HG03460 (cell line): Measurements from ENCODE around the gene LTO1.

Experiments used
- ATAC-seq: cut with Tn5 transposase; IDR thresholded peaks from one replicate; pipeline ENCODE4 v1.9.1; 2021; ENCODE audit not compliant: unreplicated experiment

LTO1 gene

DNA sequence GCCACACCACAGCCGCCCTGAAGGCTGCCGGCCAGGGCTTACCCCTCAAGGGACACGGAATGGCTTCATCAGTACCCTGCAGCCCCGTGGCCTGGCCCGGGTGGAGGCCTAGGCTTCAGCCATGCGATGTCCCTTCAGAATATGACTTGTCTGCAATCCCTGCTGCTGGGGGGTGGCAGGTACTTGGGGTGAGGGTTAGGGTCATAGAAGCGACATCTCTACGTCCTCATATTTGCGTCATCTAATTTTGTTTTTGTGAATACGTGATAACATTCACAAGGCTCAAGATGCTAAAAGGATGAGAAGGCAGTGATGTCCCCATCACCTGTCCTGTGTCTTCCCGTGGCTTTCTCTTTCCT is 27.8 kb downstream of the LTO1 start:
- no peak for ATAC-seq

DNA sequence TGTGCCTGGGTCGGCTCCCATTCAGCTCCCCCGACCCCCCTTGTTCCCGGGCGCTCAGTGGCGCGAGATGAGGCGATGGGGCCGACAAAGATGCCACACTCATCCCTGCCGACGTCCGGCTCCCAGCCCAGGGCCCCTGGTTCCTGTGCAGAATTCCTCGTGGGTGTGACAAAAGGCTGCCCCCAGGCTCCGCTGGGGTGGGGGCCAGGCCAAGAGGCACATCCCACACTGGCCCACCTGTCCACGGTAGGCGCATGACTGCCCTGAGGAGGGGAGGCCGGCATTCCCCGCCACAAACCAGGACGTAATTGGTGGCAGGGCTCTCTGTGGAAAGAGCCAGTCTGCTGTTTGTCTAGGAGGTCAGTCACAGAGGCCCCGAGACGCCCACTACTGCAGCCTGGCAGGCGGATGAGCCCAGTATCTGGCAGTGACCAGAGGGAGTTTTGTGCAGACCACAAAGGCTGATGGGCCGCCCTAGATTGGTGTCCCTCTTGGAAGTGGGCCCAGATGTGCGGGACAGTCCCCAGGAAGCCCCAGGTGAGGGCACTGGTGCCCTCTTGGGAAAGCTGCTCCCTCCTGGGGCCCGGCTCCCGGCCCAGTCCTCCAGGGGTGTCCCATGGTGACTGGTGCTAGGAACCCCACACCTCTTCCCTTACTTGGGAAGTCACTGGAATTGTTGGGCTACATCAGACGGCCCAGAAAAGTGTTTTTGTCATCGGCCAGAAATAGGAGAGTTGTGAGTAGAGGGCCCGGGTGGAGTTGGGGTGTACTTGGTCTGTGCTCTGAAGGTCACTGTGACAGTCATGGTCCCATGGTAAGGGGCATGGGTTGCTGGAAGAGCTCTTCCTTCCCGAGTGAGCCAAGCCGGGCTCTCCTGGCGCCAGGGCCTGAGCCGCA is 28.4 kb downstream of the LTO1 start:
- ATAC-seq: no peak

DNA sequence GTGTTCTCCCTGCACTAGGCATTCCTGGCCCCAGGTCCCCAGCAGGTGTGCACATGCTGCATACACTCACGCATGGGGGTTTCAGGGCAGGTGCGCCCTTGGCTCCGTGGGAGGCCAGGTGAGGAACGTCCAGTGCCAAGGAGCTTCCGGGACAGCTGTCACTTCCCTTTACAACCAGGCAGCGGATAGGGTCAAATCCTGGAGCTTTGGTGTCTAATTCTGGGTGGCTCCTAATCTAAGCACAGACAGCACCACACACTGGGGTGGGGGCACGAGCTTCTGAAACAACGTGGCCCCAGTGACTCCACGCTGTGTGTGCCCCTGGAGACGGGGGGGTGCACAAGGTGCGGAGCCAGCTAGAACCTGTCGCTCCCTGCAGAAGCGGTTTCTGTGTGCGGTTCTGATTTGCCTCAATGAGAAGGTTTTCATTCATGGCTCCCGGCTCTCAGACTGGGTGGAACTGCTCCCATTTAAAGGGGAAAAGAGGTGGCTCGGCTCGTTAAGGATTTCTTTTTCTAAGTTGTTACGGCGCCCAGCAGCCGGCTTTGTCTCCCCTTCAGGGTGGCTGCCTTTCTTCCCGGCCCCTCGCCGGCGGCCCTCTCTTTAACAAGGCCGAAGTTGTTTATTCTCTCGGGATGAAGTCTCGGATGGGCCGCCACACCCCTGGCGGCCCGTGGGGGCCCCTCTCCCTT is 29.2 kb downstream of the LTO1 start:
- ATAC-seq: no peak

DNA sequence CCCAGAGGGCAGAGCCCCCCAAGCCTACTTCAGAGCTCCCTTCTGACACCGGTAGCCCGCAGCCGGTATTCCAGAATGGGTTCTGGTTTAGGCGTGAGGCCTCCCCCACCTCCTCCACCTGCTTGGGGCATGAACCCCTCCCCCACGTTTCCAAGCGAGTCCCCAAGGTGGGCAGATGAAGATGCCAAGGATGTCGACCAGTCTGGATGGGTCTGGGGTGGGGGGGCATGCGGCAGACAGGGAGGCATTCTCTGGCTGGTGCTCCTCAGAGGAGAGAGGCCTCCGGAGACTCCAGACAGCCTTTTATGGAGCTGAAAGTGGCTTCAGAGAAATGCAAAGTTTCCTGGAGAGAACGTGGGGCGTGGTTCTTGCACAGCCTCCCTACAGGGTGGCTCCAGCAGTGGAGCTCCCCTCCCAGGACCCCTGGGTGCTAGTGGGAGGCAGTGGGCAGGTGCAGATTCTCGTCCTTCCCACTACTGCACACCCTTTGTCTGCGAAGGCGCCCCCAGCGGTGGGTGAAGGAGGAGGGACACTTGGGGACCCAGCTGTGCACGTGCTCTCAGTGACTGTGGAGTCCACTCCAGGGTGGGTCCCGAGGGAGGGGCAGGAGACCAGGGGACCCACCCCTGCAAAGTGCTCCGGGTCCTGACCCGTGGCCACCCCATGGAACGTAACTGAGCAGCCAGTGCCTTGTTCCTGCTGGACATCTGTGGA is 30.0 kb downstream of the LTO1 start:
- no peak for ATAC-seq

DNA sequence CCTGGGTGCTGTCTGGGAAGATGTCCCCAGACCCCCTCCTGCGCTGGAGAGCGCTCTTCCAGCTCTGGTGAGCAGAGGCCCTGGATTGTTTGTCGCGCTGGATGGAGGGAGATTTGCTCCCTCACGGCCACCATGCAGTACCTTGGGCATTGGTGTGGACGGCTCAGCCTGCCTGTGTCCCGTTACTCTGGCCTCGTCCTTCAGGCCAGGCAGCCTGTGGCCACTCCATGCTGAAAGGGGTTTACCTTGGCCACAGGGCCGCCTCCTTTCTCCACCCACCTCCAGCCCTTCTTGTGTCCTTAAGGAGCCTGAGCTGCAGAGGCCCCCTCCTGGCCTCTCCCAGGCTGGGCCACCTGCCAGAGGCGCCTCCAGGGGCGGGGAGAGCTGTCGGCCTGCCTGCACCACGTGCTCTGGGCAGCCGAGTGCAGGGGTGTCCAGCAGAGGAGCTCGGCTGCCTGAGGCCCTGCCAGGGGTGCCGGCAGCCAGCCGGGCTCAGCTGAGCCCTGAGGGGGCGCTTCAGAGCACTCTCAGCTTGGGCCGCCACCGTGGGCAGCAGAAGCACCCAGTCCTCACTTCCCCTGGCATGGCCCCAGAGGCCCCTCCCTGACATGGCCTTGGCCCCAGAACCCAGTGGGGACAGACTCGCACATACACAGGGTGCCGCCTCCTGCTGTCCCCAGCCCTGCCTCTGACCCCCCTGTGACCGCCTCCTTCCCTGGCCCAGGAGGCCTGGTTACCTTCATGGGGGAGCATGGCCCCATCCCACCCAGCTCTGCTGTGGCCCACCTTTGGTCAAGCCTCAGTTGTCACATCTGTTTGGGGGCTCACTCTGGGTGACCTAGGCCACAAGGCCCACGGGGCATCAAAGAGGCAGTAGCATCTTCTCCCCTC is 30.8 kb downstream of the LTO1 start:
- no peak for ATAC-seq

DNA sequence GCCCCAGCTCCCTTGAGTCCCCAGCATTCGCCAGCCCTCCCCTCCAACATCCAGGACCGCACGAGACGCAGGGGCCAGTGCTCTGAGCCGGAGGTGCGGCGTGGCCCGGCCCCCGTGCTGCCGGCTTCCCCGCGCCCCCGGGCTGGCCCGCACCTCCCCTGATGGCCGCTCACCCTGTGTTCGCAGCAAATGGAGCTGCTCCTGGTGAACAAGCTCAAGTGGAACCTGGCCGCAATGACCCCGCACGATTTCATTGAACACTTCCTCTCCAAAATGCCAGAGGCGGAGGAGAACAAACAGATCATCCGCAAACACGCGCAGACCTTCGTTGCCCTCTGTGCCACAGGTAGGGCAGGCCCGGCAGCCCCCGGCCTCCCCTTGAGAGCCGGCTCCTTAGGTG is 31.5 kb downstream of the LTO1 start:
- no peak for ATAC-seq

DNA sequence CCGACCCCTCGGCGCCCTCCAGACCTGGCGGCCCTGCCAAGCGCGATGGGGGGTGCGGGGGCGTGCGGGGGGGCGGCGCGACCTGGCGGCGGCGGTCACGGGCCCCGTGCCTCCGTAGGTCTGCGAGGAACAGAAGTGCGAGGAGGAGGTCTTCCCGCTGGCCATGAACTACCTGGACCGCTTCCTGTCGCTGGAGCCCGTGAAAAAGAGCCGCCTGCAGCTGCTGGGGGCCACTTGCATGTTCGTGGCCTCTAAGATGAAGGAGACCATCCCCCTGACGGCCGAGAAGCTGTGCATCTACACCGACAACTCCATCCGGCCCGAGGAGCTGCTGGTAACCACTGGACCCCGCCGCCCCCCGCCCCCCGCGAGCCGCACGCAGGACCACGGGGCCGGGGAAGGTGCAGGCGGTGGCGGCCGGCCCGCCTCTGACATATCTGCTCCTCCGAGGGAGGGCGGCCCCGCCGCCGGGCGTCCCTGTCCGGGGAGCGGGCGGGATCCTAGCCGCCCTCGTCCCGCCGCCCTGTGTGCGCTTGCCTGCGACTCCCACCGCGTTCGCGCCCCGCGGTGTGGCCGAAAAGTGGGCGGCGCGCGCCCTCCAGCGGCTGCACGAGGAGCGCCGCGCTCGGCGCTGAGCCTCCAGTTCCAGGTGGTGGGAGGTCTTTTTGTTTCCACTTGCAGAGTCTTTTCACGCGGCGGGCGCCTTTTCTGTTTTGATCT is 32.1 kb downstream of the LTO1 start:
- peak; percentile 48 for ATAC-seq

DNA sequence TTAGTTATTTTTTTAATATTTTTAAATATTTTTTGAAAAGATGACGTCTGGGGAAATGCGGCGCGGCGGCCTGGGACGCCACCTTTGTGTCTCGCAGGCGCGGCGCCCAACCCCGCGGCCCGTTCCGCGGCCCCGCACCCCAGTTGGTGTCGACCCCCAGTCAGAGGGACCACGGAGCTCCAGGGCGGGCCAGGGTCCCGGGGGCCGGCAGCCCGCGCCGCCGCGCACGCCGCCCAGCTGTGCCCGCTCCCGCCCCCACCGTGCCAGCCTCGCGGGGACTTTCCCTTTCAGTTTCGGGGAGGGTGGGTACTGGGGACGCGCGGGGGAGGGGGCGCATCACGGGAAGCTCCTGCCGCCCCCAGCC is 32.6 kb downstream of the LTO1 start:
- ATAC-seq: no peak

DNA sequence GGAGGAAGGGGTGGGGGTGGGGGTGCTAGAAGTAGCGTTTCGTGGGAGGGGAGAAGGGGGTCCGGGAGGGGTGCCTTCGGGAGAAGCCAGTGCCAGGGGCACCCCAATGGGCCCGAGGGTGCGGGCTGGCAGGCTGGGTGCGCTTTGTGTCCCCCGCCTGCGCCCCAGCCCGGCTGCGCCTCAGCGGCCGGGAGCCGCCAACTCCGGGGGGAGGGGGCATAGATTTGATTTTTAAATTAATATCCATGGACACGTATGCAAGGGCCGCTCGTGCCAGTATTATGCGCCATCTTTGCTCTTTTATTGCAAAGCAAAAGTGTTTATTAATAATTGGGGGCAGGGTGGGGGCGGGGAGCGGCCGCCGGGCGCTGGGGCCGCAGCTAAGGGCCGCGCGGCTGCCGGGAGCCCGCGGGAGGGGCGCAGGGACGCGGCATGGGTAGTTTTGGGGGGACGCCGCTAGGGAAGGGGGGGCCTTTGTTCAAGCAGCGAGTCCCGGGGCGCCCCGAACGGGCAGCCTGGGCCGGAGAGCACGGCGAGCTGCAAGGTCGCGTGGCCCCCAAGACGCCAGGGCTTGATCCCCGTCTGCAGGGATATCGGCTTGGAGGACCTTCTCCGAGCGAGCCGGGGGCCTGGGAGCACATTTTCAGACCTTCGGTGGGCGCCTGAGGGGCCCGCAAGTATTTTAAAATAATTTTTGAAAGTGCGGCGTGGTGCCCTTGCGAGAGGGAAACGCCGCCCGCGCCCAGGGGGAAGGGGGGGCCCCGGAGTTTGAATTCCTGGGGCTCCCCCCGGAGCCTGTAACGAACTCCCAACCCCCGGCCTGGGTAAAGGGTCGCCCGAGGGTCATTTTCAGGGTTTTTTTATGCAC is 33.2 kb downstream of the LTO1 start:
- no peak for ATAC-seq

DNA sequence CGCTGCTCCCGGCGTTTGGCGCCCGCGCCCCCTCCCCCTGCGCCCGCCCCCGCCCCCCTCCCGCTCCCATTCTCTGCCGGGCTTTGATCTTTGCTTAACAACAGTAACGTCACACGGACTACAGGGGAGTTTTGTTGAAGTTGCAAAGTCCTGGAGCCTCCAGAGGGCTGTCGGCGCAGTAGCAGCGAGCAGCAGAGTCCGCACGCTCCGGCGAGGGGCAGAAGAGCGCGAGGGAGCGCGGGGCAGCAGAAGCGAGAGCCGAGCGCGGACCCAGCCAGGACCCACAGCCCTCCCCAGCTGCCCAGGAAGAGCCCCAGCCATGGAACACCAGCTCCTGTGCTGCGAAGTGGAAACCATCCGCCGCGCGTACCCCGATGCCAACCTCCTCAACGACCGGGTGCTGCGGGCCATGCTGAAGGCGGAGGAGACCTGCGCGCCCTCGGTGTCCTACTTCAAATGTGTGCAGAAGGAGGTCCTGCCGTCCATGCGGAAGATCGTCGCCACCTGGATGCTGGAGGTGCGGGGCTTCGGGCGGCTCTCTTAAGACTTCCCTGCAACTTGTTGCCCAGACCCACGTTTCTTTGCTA is 34.1 kb downstream of the LTO1 start, which contains the start of gene CCND1:
TSS of gene CCND1 (plus strand) at position 162 of the 587 bp plus-strand sequence. CDS start at position 320, 158 bp downstream.
- ATAC-seq: no peak

DNA sequence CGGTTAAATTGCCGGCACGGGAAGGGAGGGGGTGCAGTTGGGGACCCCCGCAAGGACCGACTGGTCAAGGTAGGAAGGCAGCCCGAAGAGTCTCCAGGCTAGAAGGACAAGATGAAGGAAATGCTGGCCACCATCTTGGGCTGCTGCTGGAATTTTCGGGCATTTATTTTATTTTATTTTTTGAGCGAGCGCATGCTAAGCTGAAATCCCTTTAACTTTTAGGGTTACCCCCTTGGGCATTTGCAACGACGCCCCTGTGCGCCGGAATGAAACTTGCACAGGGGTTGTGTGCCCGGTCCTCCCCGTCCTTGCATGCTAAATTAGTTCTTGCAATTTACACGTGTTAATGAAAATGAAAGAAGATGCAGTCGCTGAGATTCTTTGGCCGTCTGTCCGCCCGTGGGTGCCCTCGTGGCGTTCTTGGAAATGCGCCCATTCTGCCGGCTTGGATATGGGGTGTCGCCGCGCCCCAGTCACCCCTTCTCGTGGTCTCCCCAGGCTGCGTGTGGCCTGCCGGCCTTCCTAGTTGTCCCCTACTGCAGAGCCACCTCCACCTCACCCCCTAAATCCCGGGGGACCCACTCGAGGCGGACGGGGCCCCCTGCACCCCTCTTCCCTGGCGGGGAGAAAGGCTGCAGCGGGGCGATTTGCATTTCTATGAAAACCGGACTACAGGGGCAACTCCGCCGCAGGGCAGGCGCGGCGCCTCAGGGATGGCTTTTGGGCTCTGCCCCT is 34.7 kb downstream of the LTO1 start:
- no peak for ATAC-seq

DNA sequence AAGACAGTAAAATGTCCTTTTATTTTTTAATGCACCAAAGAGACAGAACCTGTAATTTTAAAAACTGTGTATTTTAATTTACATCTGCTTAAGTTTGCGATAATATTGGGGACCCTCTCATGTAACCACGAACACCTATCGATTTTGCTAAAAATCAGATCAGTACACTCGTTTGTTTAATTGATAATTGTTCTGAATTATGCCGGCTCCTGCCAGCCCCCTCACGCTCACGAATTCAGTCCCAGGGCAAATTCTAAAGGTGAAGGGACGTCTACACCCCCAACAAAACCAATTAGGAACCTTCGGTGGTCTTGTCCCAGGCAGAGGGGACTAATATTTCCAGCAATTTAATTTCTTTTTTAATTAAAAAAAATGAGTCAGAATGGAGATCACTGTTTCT is 35.3 kb downstream of the LTO1 start:
- no peak for ATAC-seq

DNA sequence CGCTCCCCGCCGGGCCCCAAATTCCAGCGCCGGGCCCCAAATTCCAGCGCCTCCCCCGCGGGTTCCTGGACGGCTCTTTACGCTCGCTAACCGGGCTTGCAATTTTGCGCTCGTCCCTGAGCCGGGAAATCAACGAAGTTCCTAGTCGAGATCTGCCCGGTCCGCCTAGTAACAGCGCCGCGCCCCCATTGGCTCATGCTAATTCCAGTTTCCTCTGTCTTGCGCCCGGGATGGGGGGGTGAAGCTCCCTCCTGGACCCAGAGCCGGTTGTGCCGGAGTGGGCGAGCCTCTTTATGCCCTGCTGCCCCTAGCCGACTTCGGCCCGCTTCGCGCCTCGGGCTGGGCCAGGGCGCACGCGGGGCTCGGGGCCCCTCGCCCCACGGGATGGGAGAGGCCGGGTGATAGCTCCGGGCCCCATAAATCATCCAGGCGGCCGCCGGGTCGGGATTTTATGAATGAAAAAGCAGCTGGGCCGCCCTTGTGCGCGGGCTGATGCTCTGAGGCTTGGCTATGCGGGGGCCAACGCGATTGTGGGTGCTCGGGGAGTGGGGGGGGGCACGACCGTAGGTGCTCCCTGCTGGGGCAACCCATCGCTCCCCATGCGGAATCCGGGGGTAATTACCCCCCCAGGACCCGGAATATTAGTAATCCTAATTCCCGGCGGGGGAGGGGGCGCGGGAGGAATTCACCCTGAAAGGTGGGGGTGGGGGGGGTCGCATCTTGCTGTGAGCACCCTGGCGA is 36.0 kb downstream of the LTO1 start:
- ATAC-seq: no peak

DNA sequence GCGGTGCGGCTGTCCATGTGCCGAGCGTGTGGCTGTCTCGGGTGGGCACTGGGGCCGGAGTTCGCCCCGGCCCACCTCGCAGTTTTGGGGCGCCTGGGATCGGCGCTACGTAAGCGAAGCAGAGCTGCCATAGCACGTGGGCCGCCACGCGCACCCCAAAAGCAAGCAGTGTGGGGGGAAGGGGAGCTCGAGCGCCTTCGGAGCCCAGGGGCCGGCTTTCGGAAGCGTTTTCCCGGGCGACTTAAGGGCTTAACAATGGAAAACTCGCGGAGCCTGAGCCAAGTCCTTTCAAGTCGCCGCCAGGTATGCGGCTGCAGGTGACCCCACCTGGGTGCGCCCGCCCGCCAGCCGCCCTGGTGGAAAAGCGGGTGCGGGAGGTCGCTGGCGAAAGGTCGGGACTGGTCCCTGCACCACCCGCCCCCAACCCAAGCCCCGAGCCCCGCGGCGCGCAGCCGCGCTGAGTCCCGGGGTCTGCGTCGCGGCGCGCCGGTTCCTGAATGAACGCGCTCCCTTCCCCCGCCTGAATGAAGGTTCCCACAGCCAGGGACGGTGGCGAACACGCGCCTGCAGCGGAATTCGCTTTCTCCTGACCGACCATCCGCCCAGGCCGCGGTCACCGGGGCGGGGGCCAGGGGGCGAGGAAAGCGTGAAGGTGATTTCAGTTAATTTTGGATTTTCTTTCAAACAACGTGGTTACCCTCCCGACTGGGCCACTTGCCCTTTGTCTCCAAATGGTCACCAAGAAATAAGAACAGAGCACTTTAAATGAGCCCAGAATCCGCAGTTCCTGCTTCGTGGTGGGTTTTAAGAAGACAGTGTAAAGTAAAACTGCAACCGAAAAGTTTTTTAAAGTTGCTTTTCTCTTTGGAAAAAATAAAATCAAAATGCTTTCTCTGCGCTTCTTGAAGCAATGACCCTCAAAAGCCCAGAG is 36.9 kb downstream of the LTO1 start:
- no peak for ATAC-seq

DNA sequence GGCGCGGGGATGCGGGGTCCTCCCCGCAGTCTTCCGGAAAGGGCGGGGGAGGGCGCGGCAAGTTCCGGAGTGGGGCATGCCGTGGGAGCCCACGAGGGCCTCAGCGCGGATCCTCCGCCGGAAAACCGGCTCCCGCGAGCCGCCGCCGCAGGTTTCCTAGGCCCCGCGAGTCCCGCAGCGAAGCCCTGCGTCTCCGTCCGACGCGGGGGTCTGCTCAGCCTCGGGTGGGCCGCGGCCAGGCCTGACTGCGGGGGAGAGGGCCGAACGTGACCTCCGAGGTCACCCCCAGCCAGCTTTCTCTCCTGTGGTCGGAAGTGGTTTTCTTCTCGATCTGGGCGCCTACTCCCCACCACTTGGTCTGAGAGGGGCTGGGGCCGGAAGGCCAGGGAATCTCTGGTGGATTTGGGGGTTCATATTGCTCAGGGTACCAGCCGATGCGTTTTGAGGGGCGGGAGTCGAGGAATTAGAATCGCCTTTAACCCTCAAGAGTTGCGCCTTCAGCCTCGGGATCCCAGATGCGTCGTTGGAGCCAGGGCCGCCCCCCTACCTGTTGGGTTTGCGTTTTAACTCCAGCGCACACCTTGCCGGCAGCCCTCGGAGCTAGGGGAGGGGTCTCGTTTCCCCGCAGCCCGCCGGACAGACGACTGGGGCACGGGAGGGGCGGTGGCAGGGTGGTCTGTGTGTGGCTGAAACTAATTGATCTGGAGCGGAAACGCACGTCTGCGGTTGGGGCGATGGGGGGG is 37.8 kb downstream of the LTO1 start:
- ATAC-seq: no peak
